Calu3 (cell line): ENCODE results near the gene HIGD1A. TPM values are rescaled to one million over a fixed set of nuclear protein-coding genes. Genes with fewer than 3 reads are reported as not detected.

Experiments used
- BruUV-seq: library from RNA; stranded (reverse); fragments of 400-500 nt; replicated peaks from 2 replicates; lab custom pipeline; 2021; lab: Mats Ljungman, UMichigan
- CTCF ChIA-PET: fragments of 300-600 bp; sonication (Branson Sonifier 250); formaldehyde crosslinking; loops from one replicate; lab custom pipeline; 2022; ENCODE audit warnings: antibody characterized with exemption; lab: Charles Lee
- DNase-seq: peaks from one replicate; pipeline ENCODE4 v3.0.0; 2022
- H3K27ac Mint-ChIP-seq: one replicate; pipeline ENCODE4 v1.8.0; 2022; ENCODE audit warnings: mixed read lengths; ENCODE audit not compliant: unreplicated experiment
- H3K27me3 Mint-ChIP-seq: one replicate; pipeline ENCODE4 v1.8.0; 2022; ENCODE audit warnings: mixed read lengths; ENCODE audit not compliant: unreplicated experiment
- H3K36me3 Mint-ChIP-seq: one replicate; pipeline ENCODE4 v1.8.0; 2022; ENCODE audit warnings: mild to moderate bottlenecking, moderate library complexity, mixed read lengths; ENCODE audit not compliant: insufficient read depth, unreplicated experiment
- H3K4me1 Mint-ChIP-seq: one replicate; pipeline ENCODE4 v1.8.0; 2022; ENCODE audit warnings: mild to moderate bottlenecking, low read depth, mixed read lengths; ENCODE audit not compliant: unreplicated experiment
- H3K4me3 Mint-ChIP-seq: one replicate; pipeline ENCODE4 v1.8.0; 2022; ENCODE audit warnings: mild to moderate bottlenecking, low read depth, moderate library complexity, mixed read lengths; ENCODE audit not compliant: unreplicated experiment
- H3K9me3 Mint-ChIP-seq: one replicate; pipeline ENCODE4 v1.8.0; 2022; ENCODE audit warnings: low read depth, mixed read lengths; ENCODE audit not compliant: unreplicated experiment
- intact Hi-C: fragments of 100-400 bp; cut with micrococcal nuclease; formaldehyde crosslinking; loops from one replicate; pipeline ENCODE4 v1.10.0; 2022; ENCODE audit not compliant: unreplicated experiment
- total RNA-seq: library from RNA; stranded (reverse); gene quantifications from 2 replicates; pipeline ENCODE4 v1.2.3, GENCODE V29; 2022
- TF ChIP-seq, protein P1 (sequence below): fragments of 200-600 bp; IDR thresholded peaks from one replicate; pipeline ENCODE4 v1.8.0; 2022; ENCODE audit warnings: antibody characterized with exemption; ENCODE audit not compliant: unreplicated experiment

The HIGD1A gene
- total RNA-seq, 1 experiment from 2014 or later, result 88.1 TPM

DNA sequence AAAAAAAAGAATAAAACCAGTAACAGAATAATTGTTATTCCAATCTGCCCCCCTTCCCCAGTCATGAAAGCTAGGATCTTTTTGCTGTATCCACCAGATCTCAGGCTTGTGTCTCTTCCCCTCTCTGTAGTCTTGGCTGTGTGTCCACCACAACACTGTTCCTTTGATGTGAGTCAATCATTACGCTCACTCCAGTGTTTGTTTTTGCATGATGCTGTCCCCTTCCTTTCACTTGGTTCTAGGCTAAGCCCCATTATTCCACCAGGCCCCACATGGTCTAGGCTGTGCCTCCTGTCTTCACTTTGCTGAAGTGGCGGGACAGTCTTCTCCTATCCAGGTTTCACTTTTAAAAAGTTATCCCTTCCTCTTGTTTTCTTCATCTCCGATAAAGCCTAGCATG lies 18.5 kb upstream of the HIGD1A start:
- no TSS peak for BruUV-seq
- CTCF ChIA-PET, result no interaction called here
- Mint-ChIP-seq H3K4me3 (no peak overlapping the region), H3K4me1 (peaks cover 36% of the 10 kb centered on the region), H3K27ac (no peak overlapping the region), H3K27me3 (no peaks in the 10 kb centered on the region), H3K36me3 (peaks cover 8% of the 10 kb centered on the region), H3K9me3 (no peaks in the 10 kb centered on the region)
- TF ChIP-seq, protein P1, sequence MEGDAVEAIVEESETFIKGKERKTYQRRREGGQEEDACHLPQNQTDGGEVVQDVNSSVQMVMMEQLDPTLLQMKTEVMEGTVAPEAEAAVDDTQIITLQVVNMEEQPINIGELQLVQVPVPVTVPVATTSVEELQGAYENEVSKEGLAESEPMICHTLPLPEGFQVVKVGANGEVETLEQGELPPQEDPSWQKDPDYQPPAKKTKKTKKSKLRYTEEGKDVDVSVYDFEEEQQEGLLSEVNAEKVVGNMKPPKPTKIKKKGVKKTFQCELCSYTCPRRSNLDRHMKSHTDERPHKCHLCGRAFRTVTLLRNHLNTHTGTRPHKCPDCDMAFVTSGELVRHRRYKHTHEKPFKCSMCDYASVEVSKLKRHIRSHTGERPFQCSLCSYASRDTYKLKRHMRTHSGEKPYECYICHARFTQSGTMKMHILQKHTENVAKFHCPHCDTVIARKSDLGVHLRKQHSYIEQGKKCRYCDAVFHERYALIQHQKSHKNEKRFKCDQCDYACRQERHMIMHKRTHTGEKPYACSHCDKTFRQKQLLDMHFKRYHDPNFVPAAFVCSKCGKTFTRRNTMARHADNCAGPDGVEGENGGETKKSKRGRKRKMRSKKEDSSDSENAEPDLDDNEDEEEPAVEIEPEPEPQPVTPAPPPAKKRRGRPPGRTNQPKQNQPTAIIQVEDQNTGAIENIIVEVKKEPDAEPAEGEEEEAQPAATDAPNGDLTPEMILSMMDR, result no peak
- intact Hi-C loops, result no loop called here
- no peak for DNase-seq

DNA sequence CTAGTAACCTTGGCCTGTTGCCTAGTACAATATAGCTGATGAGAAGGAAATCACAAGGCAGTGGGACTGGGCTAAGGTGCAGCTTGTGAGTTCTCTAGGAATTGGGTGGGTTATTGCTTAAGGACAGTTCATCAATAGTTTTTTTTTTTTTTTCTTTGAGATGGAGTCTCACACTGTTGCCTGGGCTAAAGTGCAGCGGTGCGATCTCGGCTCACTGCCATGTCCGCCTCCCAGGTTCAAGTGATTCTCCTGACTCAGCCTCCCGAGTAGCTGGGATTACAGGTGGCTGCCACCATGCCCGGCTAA lies 16.4 kb upstream of the HIGD1A start:
- no peak for DNase-seq
- intact Hi-C loops, result no loop called here
- BruUV-seq, result no TSS peak
- TF ChIP-seq, protein P1, result no peak
- Mint-ChIP-seq H3K27me3 (no peaks in the 10 kb centered on the region), H3K9me3 (no peaks in the 10 kb centered on the region), H3K4me1 (peaks cover 21% of the 10 kb centered on the region), H3K27ac (no peak overlapping the region), H3K36me3 (peaks cover 8% of the 10 kb centered on the region), H3K4me3 (no peak overlapping the region)
- CTCF ChIA-PET, result interaction anchor here (0.6 to 2.2 kb wide), 6 partner anchors 9 to 740 kb away, joined by 3 to 10 read pairs (median 5); partner anchors contain the start of gene HIGD1A

GRCh38 chr3:42819351-42819965 lies 15.2 kb upstream of the HIGD1A start:
- peak overlapping the region; percentile 71 for H3K27ac Mint-ChIP-seq
- H3K36me3 Mint-ChIP-seq, result peaks cover 8% of the 10 kb centered on the region
- no peak overlapping the region for H3K4me3 Mint-ChIP-seq
- H3K27me3 Mint-ChIP-seq, result no peaks in the 10 kb centered on the region
- H3K9me3 Mint-ChIP-seq, result no peaks in the 10 kb centered on the region
- CTCF ChIA-PET, result interaction anchor here (1.0 to 2.2 kb wide), 4 partner anchors 10 to 39 kb away, joined by 4 to 10 read pairs (median 5); no protein-coding TSS in a partner anchor
- no TSS peak for BruUV-seq
- intact Hi-C loops, result no loop called here
- H3K4me1 Mint-ChIP-seq, result peaks cover 28% of the 10 kb centered on the region
- TF ChIP-seq, protein P1, result no peak
- peak; percentile 46 for DNase-seq

- Mint-ChIP-seq H3K4me1 (peaks cover 30% of the 10 kb centered on the region), H3K27ac (no peak overlapping the region), H3K9me3 (no peaks in the 10 kb centered on the region), H3K36me3 (peaks cover 8% of the 10 kb centered on the region), H3K4me3 (no peak overlapping the region), H3K27me3 (no peaks in the 10 kb centered on the region)
- TF ChIP-seq, protein P1, result no peak
- intact Hi-C loops, result no loop called here
- DNase-seq, result no peak
- CTCF ChIA-PET, result interaction anchor here (1.2 kb wide), 1 partner anchor 13 kb away, joined by 7 read pairs; no protein-coding TSS in a partner anchor
- BruUV-seq, result no TSS peak
These were observed 11.5 kb upstream of the HIGD1A start for GRCh38 chr3:42815826-42816225.
